Urinary bladder (tissue), 4 donors: ENCODE results near the gene MMP21. TPM values are rescaled to one million over a fixed set of nuclear protein-coding genes. Genes with fewer than 3 reads are reported as not detected.

ENCODE experiments used
- DNase-seq: peaks from one replicate; pipeline ENCODE4 v3.0.0-alpha.2; 2015; ENCODE audit errors: extremely low spot score
- H3K27ac ChIP-seq: one replicate; pipeline ENCODE4 v1.5.1; 2013; ENCODE audit warnings: low read depth, mild to moderate bottlenecking, moderate library complexity
- H3K36me3 ChIP-seq: one replicate; pipeline ENCODE4 v1.6.1; 2013; ENCODE audit warnings: mild to moderate bottlenecking, moderate library complexity; ENCODE audit not compliant: insufficient read depth
- H3K4me1 ChIP-seq: one replicate; pipeline ENCODE4 v1.6.1; 2013; ENCODE audit warnings: mild to moderate bottlenecking, moderate library complexity; ENCODE audit not compliant: insufficient read depth
- H3K4me3 ChIP-seq: one replicate; pipeline ENCODE4 v1.5.1; 2013; ENCODE audit warnings: low read depth, low read length
- WGBS: extraction: QIAGEN DNeasy Blood & Tissue Kit; methylation state at CpG from one replicate; pipeline ENCODE4 v1.1.7; 2013; 5-methylcytosine and 5-hydroxymethylcytosine counted together
- polyA plus RNA-seq: library from polyadenylated mRNA; stranded (reverse); fragments of 200-250 nt; gene quantifications from one replicate; pipeline ENCODE4 v1.2.3, GENCODE V29; 2013
- total RNA-seq: library from RNA; depleted of rRNA; stranded (reverse); fragments of >200 nt; gene quantifications from one replicate; pipeline ENCODE4 v1.2.3, GENCODE V29; 2014
- donor health status: healthy with polysubstance abuse.
- donor health status: healthy.

The MMP21 gene
- total and polyA plus RNA-seq, 2 donors = 0.69 TPM; not detected in 1

DNA sequence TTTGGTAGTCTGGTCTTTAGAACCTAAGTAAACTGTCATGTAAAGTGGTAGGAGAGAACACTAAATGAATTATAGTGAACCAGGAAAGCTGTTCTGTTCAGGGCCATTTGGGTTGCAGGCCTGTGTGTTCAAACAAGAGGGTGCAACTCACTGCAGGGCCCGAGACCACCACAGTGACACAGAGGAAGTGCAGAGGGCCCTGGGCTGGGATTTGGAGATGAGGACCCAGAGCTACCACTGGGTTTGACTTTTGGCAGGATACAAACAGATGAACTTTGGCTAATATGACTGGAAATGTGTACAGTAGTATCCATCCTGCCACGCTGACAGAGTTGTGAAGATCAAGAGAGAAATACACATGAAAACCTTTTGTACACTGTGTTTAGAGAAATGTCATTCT lies 9.8 kb downstream of the MMP21 start:
- H3K36me3 ChIP-seq = peaks cover 3% of the 10 kb centered on the region
- no peaks in the 10 kb centered on the region for H3K4me1 ChIP-seq
- no peak overlapping the region for H3K27ac ChIP-seq
- no peak overlapping the region for H3K4me3 ChIP-seq
- DNase-seq = no peak
- WGBS = 88% methylated on average over 2 of the region's 2 CpGs

GRCh38 chr10:125762692-125763648 lies 12.7 kb downstream of the MMP21 start:
- Histone ChIP-seq H3K4me1 (no peaks in the 10 kb centered on the region), H3K27ac (no peak overlapping the region), H3K4me3 (no peak overlapping the region), H3K36me3 (peaks cover 5% of the 10 kb centered on the region)
- DNase-seq = no peak
- WGBS = 89% methylated on average over 24 of the region's 24 CpGs

DNA sequence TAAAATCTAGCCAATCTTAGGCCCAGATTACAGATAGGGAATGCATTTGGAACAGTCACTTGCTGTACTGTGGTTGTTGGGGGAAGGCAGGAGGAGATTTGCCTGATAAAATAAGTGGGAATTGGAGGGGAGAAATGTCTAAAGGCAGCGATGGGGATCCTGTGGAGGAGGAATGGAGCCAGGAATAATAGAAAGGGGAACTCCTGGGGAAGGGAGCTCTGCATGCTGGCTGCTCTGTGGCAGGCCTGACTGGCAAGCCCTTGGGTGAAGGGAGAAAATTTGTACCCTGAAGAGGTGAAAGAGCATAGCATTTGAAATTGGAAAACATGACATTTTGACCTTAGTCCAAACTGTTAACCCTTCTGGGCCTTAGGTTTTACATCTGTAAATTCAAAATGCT lies 13.7 kb downstream of the MMP21 start:
- Histone ChIP-seq H3K27ac (no peak overlapping the region), H3K4me1 (no peaks in the 10 kb centered on the region), H3K4me3 (no peak overlapping the region), H3K36me3 (peaks cover 5% of the 10 kb centered on the region)
- WGBS = 42% methylated on average over 1 of the region's 1 CpG
- DNase-seq = no peak

- no peaks in the 10 kb centered on the region for H3K4me1 ChIP-seq
- H3K36me3 ChIP-seq = peaks cover 7% of the 10 kb centered on the region
- 94% methylated on average over 4 of the region's 4 CpGs for WGBS
- no peak overlapping the region for H3K27ac ChIP-seq
- H3K4me3 ChIP-seq = no peak overlapping the region
- DNase-seq = no peak
These were observed 17.9 kb downstream of the MMP21 start for GRCh38 chr10:125757742-125758141.

DNA sequence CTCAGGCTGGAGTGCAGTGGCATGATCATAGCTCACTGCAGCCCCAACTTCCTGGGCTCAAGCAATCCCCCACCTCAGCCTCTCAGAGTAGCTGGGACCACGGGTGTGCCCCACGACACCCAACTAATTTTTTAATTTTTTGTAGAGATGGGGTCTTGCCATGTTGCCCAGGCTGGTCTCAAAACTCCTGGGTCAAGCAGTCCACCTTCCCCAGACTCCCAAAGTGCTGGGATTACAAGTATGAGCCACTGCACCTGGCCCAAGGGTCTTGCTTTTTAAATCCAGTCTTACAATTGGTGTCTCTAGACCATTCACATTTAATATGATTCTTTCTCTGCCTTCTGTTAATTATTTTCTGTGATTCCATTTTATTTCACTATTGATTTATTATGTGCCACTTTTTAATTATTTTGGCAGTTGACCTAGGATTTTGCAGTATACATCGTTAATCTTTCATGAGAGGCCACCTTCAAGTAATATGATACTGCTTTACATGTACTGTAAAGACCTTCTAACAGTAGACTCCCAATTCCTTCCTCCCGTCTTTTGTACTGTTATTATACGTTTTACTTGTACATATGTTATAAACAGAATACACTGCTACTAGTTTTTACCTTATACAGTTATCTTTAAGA lies 18.7 kb downstream of the MMP21 start:
- no peak for DNase-seq
- WGBS = 89% methylated on average over 5 of the region's 5 CpGs
- no peak overlapping the region for H3K27ac ChIP-seq
- H3K4me3 ChIP-seq = no peak overlapping the region
- H3K4me1 ChIP-seq = no peaks in the 10 kb centered on the region
- H3K36me3 ChIP-seq = peaks cover 7% of the 10 kb centered on the region

DNA sequence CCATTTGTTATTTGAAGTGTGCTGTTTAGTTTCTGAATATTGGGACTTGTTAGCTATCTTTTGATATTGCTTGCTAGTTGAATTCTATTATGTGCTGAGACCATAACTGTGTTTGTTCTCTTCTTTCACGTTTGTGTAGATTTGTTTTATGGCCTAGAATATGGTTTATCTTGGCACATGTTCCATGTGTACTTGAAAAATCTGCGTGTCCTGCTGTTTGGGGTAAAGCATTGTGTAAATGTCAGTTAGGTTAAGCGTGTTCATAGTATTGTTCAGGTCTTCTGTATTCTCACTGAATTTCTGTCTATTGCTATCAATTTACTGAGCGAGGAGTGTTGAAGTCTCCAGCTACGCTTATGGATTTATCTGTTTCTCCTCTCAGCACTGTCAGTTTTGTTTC lies 19.4 kb downstream of the MMP21 start:
- DNase-seq = no peak
- Histone ChIP-seq H3K27ac (no peak overlapping the region), H3K4me3 (no peak overlapping the region), H3K36me3 (peaks cover 7% of the 10 kb centered on the region), H3K4me1 (no peaks in the 10 kb centered on the region)
- WGBS = 70% methylated on average over 5 of the region's 5 CpGs

DNA sequence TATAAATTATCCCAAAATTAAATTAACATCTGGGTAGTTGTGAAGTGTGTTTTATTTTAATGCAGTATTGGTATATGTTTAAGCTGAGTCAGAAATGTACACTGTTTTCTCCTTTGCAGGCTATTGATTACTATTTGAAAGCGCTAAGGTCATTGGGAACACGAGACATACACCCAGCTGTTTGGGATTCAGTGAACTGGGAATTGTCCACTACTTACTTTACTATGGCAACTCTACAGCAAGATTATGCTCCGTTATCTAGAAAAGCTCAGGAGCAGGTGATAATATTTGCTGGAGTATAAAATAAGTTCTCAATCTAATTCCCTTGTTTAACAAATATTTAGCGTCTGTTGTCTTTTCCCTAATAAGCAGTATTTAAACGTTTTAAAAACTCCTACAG lies 28.2 kb downstream of the MMP21 start:
- Histone ChIP-seq H3K36me3 (peaks cover 5% of the 10 kb centered on the region), H3K27ac (no peak overlapping the region), H3K4me3 (no peak overlapping the region), H3K4me1 (no peaks in the 10 kb centered on the region)
- no peak for DNase-seq
- 81% methylated on average over 5 of the region's 5 CpGs for WGBS

DNA sequence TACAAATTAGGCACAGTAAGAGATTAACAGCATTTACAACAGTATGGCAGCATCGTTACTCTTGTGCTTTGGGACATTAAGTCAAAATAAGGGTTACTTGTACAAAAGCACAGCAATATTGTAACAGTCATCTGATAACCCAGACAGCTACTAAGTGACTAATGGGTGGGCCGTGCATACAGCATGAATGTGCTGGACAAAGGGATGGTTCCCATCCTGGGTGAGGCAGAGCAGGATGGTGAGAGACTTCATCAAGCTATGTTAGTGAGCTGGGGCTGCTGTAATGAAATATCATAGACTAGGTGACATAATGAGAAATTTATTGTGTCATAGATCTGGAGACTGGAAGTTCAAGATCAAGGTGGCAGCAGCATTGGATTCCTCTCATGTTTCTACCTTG lies 30.7 kb downstream of the MMP21 start:
- H3K4me3 ChIP-seq = no peak overlapping the region
- peaks cover 6% of the 10 kb centered on the region for H3K36me3 ChIP-seq
- WGBS = 94% methylated on average over 2 of the region's 2 CpGs
- H3K27ac ChIP-seq = no peak overlapping the region
- no peak for DNase-seq
- no peaks in the 10 kb centered on the region for H3K4me1 ChIP-seq

GRCh38 chr10:125742465-125742864 lies 33.2 kb downstream of the MMP21 start:
- no peak overlapping the region for H3K27ac ChIP-seq
- WGBS = 59% methylated on average over 2 of the region's 2 CpGs
- DNase-seq = no peak
- H3K36me3 ChIP-seq = peaks cover 9% of the 10 kb centered on the region
- no peaks in the 10 kb centered on the region for H3K4me1 ChIP-seq
- H3K4me3 ChIP-seq = no peak overlapping the region

GRCh38 chr10:125739994-125740679 lies 35.5 kb downstream of the MMP21 start:
- WGBS = 91% methylated on average over 7 of the region's 7 CpGs
- peaks cover 16% of the 10 kb centered on the region for H3K36me3 ChIP-seq
- DNase-seq = no peak
- H3K4me1 ChIP-seq = no peaks in the 10 kb centered on the region
- H3K4me3 ChIP-seq = no peak overlapping the region
- no peak overlapping the region for H3K27ac ChIP-seq

- Histone ChIP-seq H3K4me1 (no peaks in the 10 kb centered on the region), H3K27ac (no peak overlapping the region), H3K4me3 (no peak overlapping the region), H3K36me3 (peaks cover 13% of the 10 kb centered on the region)
- no peak for DNase-seq
- 93% methylated on average over 5 of the region's 5 CpGs for WGBS
These were observed 37.4 kb downstream of the MMP21 start for GRCh38 chr10:125738206-125738605.

DNA sequence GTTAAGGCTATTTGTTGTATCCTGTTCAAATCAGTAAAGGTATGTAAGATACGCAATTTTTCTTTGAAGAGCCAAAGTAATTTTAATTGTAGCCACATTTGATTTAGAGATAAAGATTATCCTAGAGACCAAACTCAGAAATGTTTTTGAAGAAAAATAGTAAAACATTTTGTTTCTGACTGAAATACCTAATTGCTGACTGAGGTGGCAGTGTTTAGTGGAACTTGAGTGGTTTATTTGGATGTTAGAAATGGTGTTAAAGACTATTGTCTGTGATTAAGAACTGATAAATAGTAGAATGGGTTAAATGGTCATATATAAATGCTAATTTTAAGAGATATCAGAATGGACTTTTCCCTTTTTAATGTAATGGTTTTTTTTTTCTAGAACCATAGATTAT lies 40.8 kb downstream of the MMP21 start:
- H3K36me3 ChIP-seq = peaks cover 19% of the 10 kb centered on the region
- DNase-seq = no peak
- H3K4me3 ChIP-seq = no peak overlapping the region
- no peaks in the 10 kb centered on the region for H3K4me1 ChIP-seq
- no peak overlapping the region for H3K27ac ChIP-seq
- WGBS = 97% methylated on average over 1 of the region's 1 CpG

DNA sequence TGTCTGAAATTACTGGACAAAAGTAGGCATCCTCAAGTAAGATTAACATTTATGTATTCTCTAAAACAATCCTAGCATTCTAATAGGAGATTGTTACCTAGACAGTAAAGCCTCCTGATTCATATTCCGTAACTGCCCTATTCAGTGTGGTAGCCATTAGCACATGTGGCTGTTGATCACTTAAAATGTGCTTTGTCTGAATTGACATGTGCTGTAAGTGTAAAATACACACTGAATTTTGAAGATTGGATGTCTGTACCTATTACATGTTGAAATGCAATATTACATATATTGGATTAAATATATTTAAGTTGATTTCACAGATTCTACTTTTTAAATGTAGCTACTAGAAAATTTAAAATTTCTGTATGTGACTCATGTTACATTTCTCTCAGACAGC lies 41.5 kb downstream of the MMP21 start:
- WGBS = 96% methylated on average over 1 of the region's 1 CpG

GRCh38 chr10:125727436-125727835 lies 48.2 kb downstream of the MMP21 start:
- 57% methylated on average over 3 of the region's 3 CpGs for WGBS
- Histone ChIP-seq H3K4me1 (no peaks in the 10 kb centered on the region), H3K4me3 (no peak overlapping the region), H3K36me3 (peaks cover 10% of the 10 kb centered on the region), H3K27ac (no peak overlapping the region)
- DNase-seq = no peak

More for the DNA sequence above, 41.5 kb downstream of the MMP21 start:
- DNase-seq = no peak
- Histone ChIP-seq H3K4me1 (no peaks in the 10 kb centered on the region), H3K27ac (no peak overlapping the region), H3K4me3 (no peak overlapping the region), H3K36me3 (peaks cover 16% of the 10 kb centered on the region)
